Loucy (cell line): Measurements from ENCODE around the gene TMEM168.

Experiments
- H2AFZ ChIP-seq: fragments of 200-600 bp; sonication (generic); 2 replicates; pipeline ENCODE4 v1.6.0; 2016; ENCODE audit warnings: antibody characterized with exemption, mild to moderate bottlenecking, low read length, moderate library complexity
- H3F3A ChIP-seq: fragments of 200-600 bp; 2 replicates; pipeline ENCODE4 v1.6.0; 2016; ENCODE audit warnings: antibody characterized with exemption, low read depth, mild to moderate bottlenecking
- H3K27me3 ChIP-seq: fragments of 200-600 bp; sonication (generic); 2 replicates; pipeline ENCODE4 v1.6.1; 2014; ENCODE audit warnings: low read length, mild to moderate bottlenecking; ENCODE audit not compliant: insufficient read depth, poor library complexity, severe bottlenecking
- H3K36me3 ChIP-seq: fragments of 200-600 bp; sonication (generic); 2 replicates; pipeline ENCODE4 v1.6.1; 2016; ENCODE audit warnings: low read length; ENCODE audit not compliant: insufficient read depth
- H3K4me1 ChIP-seq: fragments of 200-600 bp; sonication (generic); 2 replicates; pipeline ENCODE4 v1.5.1; 2014; ENCODE audit warnings: low read length, mild to moderate bottlenecking; ENCODE audit not compliant: insufficient read depth, poor library complexity, severe bottlenecking
- H3K4me2 ChIP-seq: fragments of 200-600 bp; sonication (generic); 2 replicates; pipeline ENCODE4 v1.6.0; 2014; ENCODE audit warnings: antibody characterized with exemption, low read length, low read depth, mild to moderate bottlenecking; ENCODE audit not compliant: poor library complexity, severe bottlenecking
- H3K4me3 ChIP-seq: fragments of 200-600 bp; sonication (generic); 2 replicates; pipeline ENCODE4 v1.5.1; 2014; ENCODE audit warnings: low read length, mild to moderate bottlenecking, mixed read lengths; ENCODE audit not compliant: poor library complexity, severe bottlenecking
- H3K79me2 ChIP-seq: fragments of 200-600 bp; sonication (generic); 2 replicates; pipeline ENCODE4 v1.6.1; 2014; ENCODE audit warnings: low read length; ENCODE audit not compliant: insufficient read depth
- H3K9ac ChIP-seq: fragments of 200-600 bp; sonication (generic); 2 replicates; pipeline ENCODE4 v1.6.0; 2014; ENCODE audit warnings: mild to moderate bottlenecking, low read depth, low read length, moderate library complexity; ENCODE audit not compliant: poor library complexity, severe bottlenecking
- H3K9me2 ChIP-seq: fragments of 200-600 bp; sonication (generic); replicated peaks from 2 replicates; pipeline ENCODE4 v1.6.1; 2016; ENCODE audit warnings: low read depth, low read length, mixed read lengths
- H3K9me3 ChIP-seq: fragments of 200-600 bp; sonication (generic); 2 replicates; pipeline ENCODE4 v1.6.1; 2014; ENCODE audit warnings: mild to moderate bottlenecking, antibody characterized with exemption, low read length, low read depth; ENCODE audit not compliant: insufficient read depth
- H4K20me1 ChIP-seq: fragments of 200-600 bp; sonication (generic); 2 replicates; pipeline ENCODE4 v1.6.0; 2014; ENCODE audit warnings: antibody characterized with exemption, low read length, mild to moderate bottlenecking; ENCODE audit not compliant: insufficient read depth, poor library complexity, severe bottlenecking
- CTCF ChIP-seq: fragments of 200-600 bp; sonication (generic); conservative IDR thresholded peaks from 2 replicates; pipeline ENCODE4 v1.5.1; 2014; ENCODE audit warnings: mild to moderate bottlenecking, antibody characterized with exemption, low read length
- EZH2phosphoT487 ChIP-seq: fragments of 200-600 bp; IDR thresholded peaks from 2 replicates; pipeline ENCODE4 v1.6.1; 2018; ENCODE audit warnings: antibody characterized with exemption, mild to moderate bottlenecking, moderate library complexity, borderline replicate concordance

Gene TMEM168

GRCh38 chr7:112789453-112789816 lies 758 bp downstream of the TMEM168 start:
- TF ChIP-seq CTCF (no peak), EZH2phosphoT487 (no peak)
- Histone ChIP-seq H3K4me1 (no peaks in the 10 kb centered on the region), H2AFZ (peak overlapping the region; percentile 78), H3K36me3 (no peaks in the 10 kb centered on the region), H3K27me3 (no peaks in the 10 kb centered on the region), H3K4me2 (peak overlapping the region; percentile 65), H3K9ac (peak overlapping the region; percentile 57), H3K9me2 (no peaks in the 10 kb centered on the region), H3K9me3 (no peaks in the 10 kb centered on the region), H3K4me3 (peak overlapping the region; percentile 74), H3K79me2 (no peaks in the 10 kb centered on the region), H4K20me1 (no peaks in the 10 kb centered on the region), H3F3A (no peaks in the 10 kb centered on the region)

GRCh38 chr7:112788778-112789343 lies 1.3 kb downstream of the TMEM168 start:
- H3K79me2 ChIP-seq, result no peaks in the 10 kb centered on the region
- peak overlapping the region; percentile 57 for H3K9ac ChIP-seq

GRCh38 chr7:112784603-112785002 lies 5.6 kb downstream of the TMEM168 start:
- no peaks in the 10 kb centered on the region for H3K79me2 ChIP-seq
- no peaks in the 10 kb centered on the region for H3K9me3 ChIP-seq
- no peak overlapping the region for H3K4me2 ChIP-seq
- H3F3A ChIP-seq, result no peaks in the 10 kb centered on the region
- H2AFZ ChIP-seq, result no peak overlapping the region
- H3K9me2 ChIP-seq, result no peaks in the 10 kb centered on the region
- no peaks in the 10 kb centered on the region for H3K36me3 ChIP-seq
- no peaks in the 10 kb centered on the region for H3K27me3 ChIP-seq
- H3K4me1 ChIP-seq, result no peaks in the 10 kb centered on the region
- H3K9ac ChIP-seq, result no peak overlapping the region
- H4K20me1 ChIP-seq, result no peaks in the 10 kb centered on the region
- no peak overlapping the region for H3K4me3 ChIP-seq
- TF ChIP-seq CTCF (no peak), EZH2phosphoT487 (no peak)

More at GRCh38 chr7:112788778-112789343, 1.3 kb downstream of the TMEM168 start:
- Histone ChIP-seq H3K9me2 (no peaks in the 10 kb centered on the region), H3K9me3 (no peaks in the 10 kb centered on the region), H2AFZ (peak overlapping the region; percentile 78), H3K4me2 (peak overlapping the region; percentile 65), H3K4me3 (peak overlapping the region; percentile 74), H3K27me3 (no peaks in the 10 kb centered on the region), H3K4me1 (no peaks in the 10 kb centered on the region), H3K36me3 (no peaks in the 10 kb centered on the region), H3F3A (no peaks in the 10 kb centered on the region), H4K20me1 (no peaks in the 10 kb centered on the region)
- no peak for TF ChIP-seq CTCF
- TF ChIP-seq EZH2phosphoT487, result no peak
